ENCODE results near the gene LSM8.
"Not testable (repeated sequence)": the region's sequence is repeated elsewhere in the genome, so short reads cannot be mapped to it uniquely, and the experiment has no call there.

The LSM8 gene

DNA sequence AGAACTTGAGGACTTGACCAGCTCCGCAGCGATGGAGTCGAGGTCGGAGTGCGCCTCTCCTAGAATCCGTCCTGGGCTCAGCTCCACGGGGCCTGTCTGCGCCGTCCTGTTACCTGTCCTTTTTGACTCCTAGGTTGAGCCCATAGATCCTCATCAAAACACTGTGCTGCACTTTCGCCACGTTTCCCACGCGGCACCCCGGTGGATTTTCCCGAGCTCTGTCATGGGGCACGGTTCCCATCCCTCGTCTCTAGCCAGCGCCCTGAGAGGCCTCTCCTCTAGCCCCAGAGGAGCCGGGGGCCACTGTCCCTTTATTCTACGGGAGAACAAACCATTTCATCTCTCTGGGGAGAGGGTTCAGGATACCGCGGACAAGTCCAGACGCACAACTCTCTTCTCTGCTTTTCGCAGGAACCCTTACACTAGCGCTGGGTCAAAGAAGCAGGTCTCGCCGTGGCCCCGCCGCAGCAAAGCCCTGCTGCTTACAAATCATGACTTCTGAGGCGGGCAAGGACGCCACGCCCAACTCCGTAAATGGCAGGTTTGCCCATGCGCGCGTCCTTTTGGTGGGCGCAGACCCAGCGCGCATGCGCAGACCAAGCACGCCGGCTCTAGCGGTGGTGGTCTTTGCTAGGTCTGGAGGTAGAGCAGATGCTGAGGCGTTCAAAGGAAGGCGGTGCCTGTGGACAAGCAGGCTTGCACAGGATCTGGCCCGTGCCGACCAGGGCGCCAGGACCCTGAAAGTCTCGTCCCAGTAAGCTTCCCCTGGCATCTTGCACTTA is 30.3 kb downstream of the LSM8 start:
- peak; percentile 72 for DNase-seq

DNA sequence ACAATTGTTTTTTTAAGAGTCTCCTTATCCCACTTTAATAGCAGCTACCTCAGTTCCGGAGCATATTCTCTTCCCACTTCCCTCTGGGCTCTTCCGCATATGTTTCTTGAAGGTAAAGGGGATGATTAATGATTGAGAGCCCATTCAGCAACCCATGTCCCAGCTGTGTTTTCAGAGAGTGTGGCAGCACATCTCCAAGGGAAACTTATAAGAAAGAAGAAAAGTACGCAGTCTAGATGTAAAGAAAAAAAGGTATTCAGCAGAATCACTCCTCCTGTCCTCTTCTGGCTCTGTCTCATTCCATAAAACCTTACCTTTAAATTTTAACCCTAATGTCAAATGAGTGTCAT is 30.8 kb downstream of the LSM8 start:
- no peak for DNase-seq

DNA sequence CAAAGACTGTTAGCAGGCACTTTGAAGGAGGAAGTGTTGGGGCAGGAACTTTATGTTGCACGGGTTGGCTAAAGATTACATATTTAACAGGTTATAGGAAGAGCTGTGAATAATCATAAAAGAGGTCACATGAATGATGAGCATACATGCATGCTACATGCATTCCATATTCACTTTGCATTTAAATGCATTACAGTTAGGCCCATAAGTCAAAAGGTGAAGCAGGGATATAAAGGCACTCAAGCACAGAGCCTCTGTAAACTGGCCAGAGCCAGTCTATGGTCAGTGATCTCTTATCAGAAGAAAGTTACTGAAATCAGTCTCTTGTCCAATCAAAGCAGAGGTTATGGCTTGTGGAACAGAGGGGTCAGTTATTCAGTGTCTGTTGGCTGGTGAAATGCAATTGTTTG is 33.3 kb downstream of the LSM8 start:
- DNase-seq, result no peak

DNA sequence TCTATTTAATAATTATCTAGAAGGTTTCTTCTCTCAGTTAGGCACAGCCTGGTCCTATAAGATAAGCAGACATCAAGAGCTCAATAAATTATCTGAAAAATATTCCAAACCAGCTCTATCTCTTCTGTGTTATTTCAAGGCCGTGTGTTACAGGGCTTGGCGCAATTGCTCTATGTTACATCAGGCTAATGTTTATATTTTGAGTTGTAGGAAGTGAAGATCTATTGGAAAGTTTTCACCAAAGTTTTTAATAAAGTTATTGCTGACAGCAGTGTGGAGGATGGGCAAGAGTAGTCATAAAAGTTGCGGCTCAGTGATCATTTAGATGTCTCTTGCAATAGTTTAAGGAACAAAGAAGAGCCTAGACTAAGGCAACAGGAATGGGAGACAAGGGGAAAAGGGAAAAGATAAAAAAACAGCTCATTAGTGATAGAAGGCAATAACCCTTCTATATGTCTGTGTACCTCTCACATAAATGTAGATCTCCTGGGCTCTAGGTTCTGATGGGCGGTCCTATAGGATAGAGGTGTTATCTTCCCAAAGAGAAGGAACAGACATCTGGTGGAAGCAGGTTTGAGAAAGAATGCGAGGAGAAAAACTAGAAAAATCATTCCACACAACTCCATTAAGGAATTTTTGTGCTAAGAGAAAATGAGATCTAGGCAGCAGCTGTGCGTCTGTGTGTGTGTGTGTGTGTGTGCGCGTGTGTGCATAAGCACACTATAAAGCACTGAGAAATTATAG is 34.6 kb downstream of the LSM8 start:
- DNase-seq, result no peak

DNA sequence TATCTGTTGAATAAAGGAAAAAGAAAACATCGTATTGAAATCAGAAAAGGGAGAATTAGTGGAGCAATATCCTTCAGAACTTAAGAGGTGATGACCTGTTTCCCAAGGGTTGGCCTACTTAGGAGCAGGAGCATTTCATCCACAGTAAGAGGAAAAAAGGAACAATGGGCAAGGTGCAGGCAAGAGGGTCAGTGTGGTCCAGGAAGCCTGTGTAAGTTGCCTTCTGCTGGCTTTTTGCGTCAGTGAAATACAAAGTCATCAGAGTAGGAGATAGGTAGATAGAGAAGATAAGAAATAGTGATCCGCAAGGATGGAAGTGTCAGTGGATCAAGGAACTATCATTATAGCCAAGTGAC is 35.2 kb downstream of the LSM8 start:
- no peak for DNase-seq

DNA sequence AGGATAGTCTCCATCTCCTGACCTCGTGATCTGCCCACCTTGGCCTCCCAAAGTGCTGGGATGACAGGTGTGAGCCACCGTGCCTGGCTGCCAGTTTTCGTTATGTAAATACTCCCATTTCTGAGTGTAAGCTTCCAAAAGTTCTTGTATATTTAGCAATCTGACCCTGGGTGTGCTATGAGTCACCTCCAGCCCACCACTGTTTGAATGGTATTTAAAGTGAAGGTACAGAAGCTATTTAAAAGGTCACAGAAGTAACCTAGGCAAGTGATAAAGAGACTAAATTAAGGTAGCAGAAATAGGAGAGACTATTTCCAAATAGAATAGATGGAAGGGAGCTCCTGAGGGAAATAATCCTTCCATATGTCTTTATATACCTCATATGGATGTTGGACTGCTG is 36.6 kb downstream of the LSM8 start:
- no peak for DNase-seq

DNA sequence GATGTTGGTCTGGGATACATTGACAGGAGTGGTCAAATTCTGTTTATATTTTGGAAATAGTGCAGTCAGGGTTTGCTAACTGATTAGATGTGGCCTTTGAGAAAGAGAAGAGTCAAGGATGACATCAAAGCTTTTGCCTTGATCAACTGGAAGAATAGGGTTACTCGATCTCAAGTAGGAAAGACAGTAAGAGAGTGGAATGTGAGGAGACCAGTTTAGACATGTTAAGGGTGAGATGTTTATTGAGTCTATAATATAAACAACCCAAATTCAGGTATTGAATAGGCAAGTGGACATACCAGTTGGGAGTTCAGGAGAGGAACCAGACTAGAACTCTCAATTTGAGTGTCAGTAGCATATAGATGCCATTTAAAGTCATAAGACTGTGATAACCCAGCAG is 38.6 kb downstream of the LSM8 start:
- DNase-seq, result no peak

DNA sequence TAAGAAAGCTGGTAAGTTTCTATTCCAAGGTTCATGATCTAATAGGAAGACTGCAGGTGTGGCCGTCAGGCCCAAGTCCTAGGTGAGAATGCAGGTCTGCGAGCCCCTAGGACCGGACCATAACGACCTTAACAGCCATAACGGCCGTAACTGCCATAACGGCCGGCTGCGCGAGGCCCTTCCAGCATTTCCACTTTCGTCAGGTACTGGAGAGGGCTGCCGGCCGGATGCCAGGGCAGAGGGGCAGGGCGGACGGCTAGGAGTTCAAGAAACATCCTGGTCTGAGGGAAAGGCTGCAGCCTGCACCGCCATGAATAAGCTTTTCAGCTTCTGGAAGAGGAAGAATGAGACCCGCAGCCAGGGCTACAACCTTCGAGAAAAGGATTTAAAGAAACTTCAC is 40.6 kb downstream of the LSM8 start, which contains the start of gene ANKRD7:
TSS of gene ANKRD7 (plus strand) at position 184 of the 400 bp plus-strand sequence. CDS start at position 311, 127 bp downstream.
- no peak for DNase-seq

DNA sequence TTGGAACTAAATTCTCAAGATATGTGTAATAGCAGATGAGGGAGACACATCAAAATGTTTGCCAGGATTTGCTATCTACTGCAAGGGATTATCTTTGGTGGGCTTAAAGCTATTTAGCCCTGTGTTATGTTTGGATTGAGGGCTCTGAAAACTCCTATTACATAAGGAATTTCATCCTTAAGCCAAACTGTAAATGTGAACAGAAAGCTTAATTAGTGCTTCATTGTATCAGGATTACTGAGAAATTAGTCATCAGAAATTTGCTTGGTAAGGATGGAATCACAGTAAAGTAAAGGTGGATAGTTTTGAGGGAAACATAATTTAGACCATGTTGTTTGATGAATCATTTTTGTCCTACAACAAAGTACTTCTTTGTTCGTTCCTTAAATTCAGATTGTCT is 48.9 kb downstream of the LSM8 start:
- no peak for DNase-seq

DNA sequence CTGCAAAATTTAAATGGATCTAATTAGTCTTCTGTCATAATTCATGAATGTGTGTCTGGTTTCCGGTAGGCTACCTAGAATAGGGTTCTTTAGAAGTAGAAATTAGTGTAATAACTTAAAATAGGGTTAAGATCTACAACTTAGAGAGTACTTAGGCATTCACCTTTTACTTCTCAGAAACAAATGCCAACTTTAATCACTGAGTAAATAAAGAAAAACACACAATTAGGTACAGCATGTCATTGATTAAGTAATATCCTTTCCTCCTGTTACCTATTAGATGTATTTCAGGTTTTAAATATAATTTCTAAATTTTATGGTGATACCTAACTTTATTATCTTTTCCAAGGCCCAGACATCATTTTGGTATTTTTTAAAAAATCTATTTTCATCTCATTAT is 49.8 kb downstream of the LSM8 start:
- DNase-seq, result no peak

DNA sequence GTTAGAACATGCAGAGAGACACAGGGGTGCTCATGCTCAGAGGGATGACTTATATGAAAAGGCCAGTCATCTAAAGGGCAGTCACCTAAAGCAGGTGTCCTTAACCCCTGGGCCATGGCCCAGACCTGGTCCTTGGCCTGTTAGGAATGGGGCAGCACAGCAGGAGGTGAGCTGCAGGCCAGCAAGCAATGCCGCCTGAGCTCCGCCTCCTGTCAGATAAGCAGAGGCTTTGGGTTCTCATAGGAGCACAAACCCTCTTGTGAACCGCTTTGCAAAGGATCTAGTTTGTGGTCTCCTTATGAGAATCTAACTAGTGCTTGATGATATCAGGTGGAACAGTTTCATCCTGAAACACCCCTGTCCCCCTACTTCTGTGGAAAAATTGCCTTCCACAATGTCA is 55.0 kb downstream of the LSM8 start:
- DNase-seq, result no peak

DNA sequence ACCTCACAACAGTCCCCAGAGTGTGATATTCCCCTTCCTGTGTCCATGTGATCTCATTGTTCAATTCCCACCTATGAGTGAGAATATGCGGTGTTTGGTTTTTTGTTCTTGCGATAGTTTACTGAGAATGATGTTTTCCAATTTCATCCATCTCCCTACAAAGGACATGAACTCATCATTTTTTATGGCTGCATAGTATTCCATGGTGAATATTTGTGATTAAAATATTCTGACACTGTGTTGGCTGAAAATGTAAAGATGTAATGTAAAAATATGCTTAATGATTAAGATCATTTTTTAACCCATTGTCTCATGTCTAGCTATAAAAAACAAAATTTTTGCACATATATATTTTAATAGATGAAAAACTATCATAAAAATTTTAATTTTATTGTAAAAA is 56.4 kb downstream of the LSM8 start:
- not testable (repeated sequence) for DNase-seq

Measured in COR-L47 (cell line).